GM10248 (cell line): ENCODE results near the gene SDK2.

Experiments
- CTCF ChIA-PET: fragments of 300-600 bp; sonication (Branson Sonifier 250); formaldehyde crosslinking; extraction: SDS; loops from one replicate; lab custom pipeline; 2021; ENCODE audit warnings: antibody characterized with exemption; lab: Yijun Ruan, JAX
- POLR2A ChIA-PET: fragments of 350-650 bp; sonication (Branson Sonifier 250); formaldehyde crosslinking; extraction: SDS; loops from one replicate; lab custom pipeline; 2020; ENCODE audit warnings: antibody characterized with exemption; lab: Yijun Ruan, JAX
- DNase-seq: peaks from one replicate; pipeline ENCODE4 v3.0.0; 2012; ENCODE audit errors: extremely low spot score
- CTCF ChIP-seq: IDR thresholded peaks from 2 replicates; pipeline ENCODE4 v1.5.1; 2012; ENCODE audit warnings: mild to moderate bottlenecking, low read depth; ENCODE audit errors: extremely low read depth, missing control alignments, control extremely low read depth

The SDK2 gene

GRCh38 chr17:73536700-73537605 lies 107.3 kb downstream of the SDK2 start:
- ChIA-PET CTCF (no interaction called here), POLR2A (no interaction called here)
- DNase-seq = no peak
- no peak for TF ChIP-seq CTCF

GRCh38 chr17:73535746-73536145 lies 108.5 kb downstream of the SDK2 start:
- CTCF ChIA-PET = no interaction called here
- TF ChIP-seq CTCF = no peak
- DNase-seq = no peak
- POLR2A ChIA-PET = no interaction called here

- DNase-seq = no peak
- ChIA-PET CTCF (no interaction called here), POLR2A (no interaction called here)
- no peak for TF ChIP-seq CTCF
Measured at GRCh38 chr17:73534209-73534909, 109.9 kb downstream of the SDK2 start.

GRCh38 chr17:73533781-73534180 lies 110.5 kb downstream of the SDK2 start:
- no peak for TF ChIP-seq CTCF
- ChIA-PET CTCF (no interaction called here), POLR2A (no interaction called here)
- no peak for DNase-seq

GRCh38 chr17:73533127-73533526 lies 111.1 kb downstream of the SDK2 start:
- ChIA-PET CTCF (no interaction called here), POLR2A (no interaction called here)
- no peak for TF ChIP-seq CTCF
- no peak for DNase-seq

GRCh38 chr17:73532421-73532901 lies 111.8 kb downstream of the SDK2 start:
- ChIA-PET CTCF (no interaction called here), POLR2A (no interaction called here)
- TF ChIP-seq CTCF = no peak
- no peak for DNase-seq
